ENCODE measurements around the gene TCF7.

The TCF7 gene

GRCh38 chr5:134079748-134080581 is 34.5 kb upstream of the TCF7 start:
- 89 to 91% methylated on average over 19 of the region's 19 CpGs for WGBS, 2 experiments
- Histone ChIP-seq H3K36me3 (ENCODE audit: control insufficient read depth, insufficient read depth, low read length) (no peaks in the 10 kb centered on the region), H3K9me3 (ENCODE audit: control insufficient read depth, low read length) (no peaks in the 10 kb centered on the region), H3K27me3 (ENCODE audit: control insufficient read depth, insufficient read depth, low read length, poor library complexity, severe bottlenecking) (no peaks in the 10 kb centered on the region), H3K4me3 (ENCODE audit: insufficient read depth, low read depth, low read length) (no peak overlapping the region), H3K4me1 (ENCODE audit: control insufficient read depth, insufficient read depth, low read length) (no peaks in the 10 kb centered on the region), H3K27ac (ENCODE audit: insufficient read depth, low read depth, low read length, poor library complexity, severe bottlenecking) (no peak overlapping the region)

GRCh38 chr5:134082264-134082992 is 32.1 kb upstream of the TCF7 start:
- H3K9me3 ChIP-seq (ENCODE audit: control insufficient read depth, low read length): no peaks in the 10 kb centered on the region
- H3K36me3 ChIP-seq (ENCODE audit: control insufficient read depth, insufficient read depth, low read length): no peaks in the 10 kb centered on the region
- WGBS, 2 experiments: 75 to 82% methylated on average over 1 to 2 of the region's 2 CpGs
- H3K4me3 ChIP-seq (ENCODE audit: insufficient read depth, low read depth, low read length): no peak overlapping the region
- no peak overlapping the region for H3K27ac ChIP-seq (ENCODE audit: insufficient read depth, low read depth, low read length, poor library complexity, severe bottlenecking)
- H3K4me1 ChIP-seq (ENCODE audit: control insufficient read depth, insufficient read depth, low read length): no peaks in the 10 kb centered on the region
- H3K27me3 ChIP-seq (ENCODE audit: control insufficient read depth, insufficient read depth, low read length, poor library complexity, severe bottlenecking): no peaks in the 10 kb centered on the region

GRCh38 chr5:134083517-134083916 is 31.0 kb upstream of the TCF7 start:
- no peak overlapping the region for H3K27ac ChIP-seq (ENCODE audit: insufficient read depth, low read depth, low read length, poor library complexity, severe bottlenecking)
- H3K4me1 ChIP-seq (ENCODE audit: control insufficient read depth, insufficient read depth, low read length): no peaks in the 10 kb centered on the region
- H3K27me3 ChIP-seq (ENCODE audit: control insufficient read depth, insufficient read depth, low read length, poor library complexity, severe bottlenecking): no peaks in the 10 kb centered on the region
- WGBS, 2 experiments: 72 to 74% methylated on average over 5 of the region's 5 CpGs
- no peaks in the 10 kb centered on the region for H3K9me3 ChIP-seq (ENCODE audit: control insufficient read depth, low read length)
- H3K4me3 ChIP-seq (ENCODE audit: insufficient read depth, low read depth, low read length): no peak overlapping the region
- no peaks in the 10 kb centered on the region for H3K36me3 ChIP-seq (ENCODE audit: control insufficient read depth, insufficient read depth, low read length)

DNA sequence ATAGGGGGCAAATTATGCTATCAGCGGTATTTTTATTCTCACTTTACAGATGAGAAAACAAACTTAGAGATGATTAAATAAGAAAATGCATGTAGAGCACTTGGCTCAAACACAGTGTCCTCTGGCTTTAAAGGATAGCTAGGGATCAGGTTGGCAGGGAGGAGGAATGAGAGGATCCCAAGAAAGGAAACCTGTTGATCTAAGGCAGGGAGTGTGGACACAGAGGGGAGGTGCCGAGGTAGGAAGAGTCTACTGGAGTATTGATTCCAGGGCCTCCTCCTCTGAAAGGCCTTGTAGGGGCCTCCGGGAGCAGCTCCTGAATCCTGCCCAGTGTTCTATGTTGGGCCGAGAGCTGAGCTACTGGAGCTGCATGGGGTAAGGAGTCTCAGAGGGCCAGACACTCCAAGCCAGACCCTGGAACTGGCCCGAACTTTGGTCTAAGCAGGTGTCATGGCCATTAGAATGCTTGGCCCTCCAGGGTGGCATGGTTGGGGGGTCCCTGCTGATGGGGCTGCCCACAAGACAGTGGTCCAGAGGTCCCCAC is 30.4 kb upstream of the TCF7 start:
- no peaks in the 10 kb centered on the region for H3K9me3 ChIP-seq (ENCODE audit: control insufficient read depth, low read length)
- H3K27me3 ChIP-seq (ENCODE audit: control insufficient read depth, insufficient read depth, low read length, poor library complexity, severe bottlenecking): no peaks in the 10 kb centered on the region
- WGBS, 2 experiments: 92 to 95% methylated on average over 5 of the region's 5 CpGs
- no peaks in the 10 kb centered on the region for H3K36me3 ChIP-seq (ENCODE audit: control insufficient read depth, insufficient read depth, low read length)
- H3K27ac ChIP-seq (ENCODE audit: insufficient read depth, low read depth, low read length, poor library complexity, severe bottlenecking): no peak overlapping the region
- peaks cover 4% of the 10 kb centered on the region for H3K4me1 ChIP-seq (ENCODE audit: control insufficient read depth, insufficient read depth, low read length)
- H3K4me3 ChIP-seq (ENCODE audit: insufficient read depth, low read depth, low read length): no peak overlapping the region

GRCh38 chr5:134084570-134084969 is 29.9 kb upstream of the TCF7 start:
- 45 to 47% methylated on average over 2 of the region's 2 CpGs for WGBS, 2 experiments
- Histone ChIP-seq H3K27me3 (ENCODE audit: control insufficient read depth, insufficient read depth, low read length, poor library complexity, severe bottlenecking) (no peaks in the 10 kb centered on the region), H3K36me3 (ENCODE audit: control insufficient read depth, insufficient read depth, low read length) (no peaks in the 10 kb centered on the region), H3K4me1 (ENCODE audit: control insufficient read depth, insufficient read depth, low read length) (peaks cover 8% of the 10 kb centered on the region), H3K9me3 (ENCODE audit: control insufficient read depth, low read length) (no peaks in the 10 kb centered on the region), H3K4me3 (ENCODE audit: insufficient read depth, low read depth, low read length) (no peak overlapping the region), H3K27ac (ENCODE audit: insufficient read depth, low read depth, low read length, poor library complexity, severe bottlenecking) (no peak overlapping the region)

DNA sequence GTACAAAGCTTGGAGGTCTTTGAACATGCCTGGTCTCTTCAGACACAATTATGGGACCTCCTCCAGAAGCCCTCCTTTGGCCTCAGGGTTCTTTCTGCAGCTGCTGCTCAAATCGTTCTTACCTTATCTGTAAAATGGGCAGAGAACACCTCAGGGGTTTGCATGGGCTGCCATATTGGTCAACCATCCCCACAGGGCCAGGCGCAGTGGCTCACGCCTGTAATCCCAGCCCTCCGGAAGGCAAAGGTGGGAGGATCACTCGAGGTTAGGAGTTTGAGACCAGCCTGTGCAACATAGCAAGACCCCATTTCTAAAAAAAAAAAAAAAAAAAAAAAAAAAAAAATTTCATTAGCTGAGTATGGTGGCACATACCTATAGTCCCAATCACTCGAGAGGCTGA is 29.1 kb upstream of the TCF7 start:
- Histone ChIP-seq H3K9me3 (ENCODE audit: control insufficient read depth, low read length) (no peaks in the 10 kb centered on the region), H3K4me1 (ENCODE audit: control insufficient read depth, insufficient read depth, low read length) (peaks cover 8% of the 10 kb centered on the region), H3K27me3 (ENCODE audit: control insufficient read depth, insufficient read depth, low read length, poor library complexity, severe bottlenecking) (no peaks in the 10 kb centered on the region), H3K36me3 (ENCODE audit: control insufficient read depth, insufficient read depth, low read length) (no peaks in the 10 kb centered on the region), H3K4me3 (ENCODE audit: insufficient read depth, low read depth, low read length) (no peak overlapping the region), H3K27ac (ENCODE audit: insufficient read depth, low read depth, low read length, poor library complexity, severe bottlenecking) (no peak overlapping the region)
- 94 to 95% methylated on average over 4 to 5 of the region's 6 CpGs for WGBS, 2 experiments

GRCh38 chr5:134086225-134086942 is 28.1 kb upstream of the TCF7 start:
- H3K27me3 ChIP-seq (ENCODE audit: control insufficient read depth, insufficient read depth, low read length, poor library complexity, severe bottlenecking): no peaks in the 10 kb centered on the region
- no peaks in the 10 kb centered on the region for H3K9me3 ChIP-seq (ENCODE audit: control insufficient read depth, low read length)
- H3K4me1 ChIP-seq (ENCODE audit: control insufficient read depth, insufficient read depth, low read length): peaks cover 8% of the 10 kb centered on the region
- H3K27ac ChIP-seq (ENCODE audit: insufficient read depth, low read depth, low read length, poor library complexity, severe bottlenecking): no peak overlapping the region
- H3K4me3 ChIP-seq (ENCODE audit: insufficient read depth, low read depth, low read length): no peak overlapping the region
- 89 to 90% methylated on average over 8 of the region's 8 CpGs for WGBS, 2 experiments
- H3K36me3 ChIP-seq (ENCODE audit: control insufficient read depth, insufficient read depth, low read length): no peaks in the 10 kb centered on the region

DNA sequence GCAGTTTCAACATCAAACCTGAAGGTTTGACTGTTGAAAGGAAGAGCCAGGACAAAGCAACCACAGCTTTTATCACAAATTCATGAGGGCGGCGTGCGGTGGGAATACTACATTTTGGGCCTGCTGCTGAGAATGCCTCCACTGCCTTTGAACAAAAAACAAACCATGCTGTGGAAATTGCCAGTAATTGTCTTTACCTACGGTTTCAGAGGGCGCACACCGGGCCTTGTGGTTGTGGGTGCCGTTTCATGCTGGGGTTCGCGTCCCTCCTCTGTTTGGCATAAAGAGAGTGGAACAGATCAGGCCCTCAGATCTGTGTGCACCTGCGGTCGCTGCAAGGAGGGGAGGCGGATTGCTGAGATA is 27.6 kb upstream of the TCF7 start:
- no peak overlapping the region for H3K27ac ChIP-seq (ENCODE audit: insufficient read depth, low read depth, low read length, poor library complexity, severe bottlenecking)
- H3K9me3 ChIP-seq (ENCODE audit: control insufficient read depth, low read length): no peaks in the 10 kb centered on the region
- H3K4me3 ChIP-seq (ENCODE audit: insufficient read depth, low read depth, low read length): no peak overlapping the region
- H3K36me3 ChIP-seq (ENCODE audit: control insufficient read depth, insufficient read depth, low read length): no peaks in the 10 kb centered on the region
- peaks cover 8% of the 10 kb centered on the region for H3K4me1 ChIP-seq (ENCODE audit: control insufficient read depth, insufficient read depth, low read length)
- H3K27me3 ChIP-seq (ENCODE audit: control insufficient read depth, insufficient read depth, low read length, poor library complexity, severe bottlenecking): no peaks in the 10 kb centered on the region
- 92 to 93% methylated on average over 12 of the region's 12 CpGs for WGBS, 2 experiments

DNA sequence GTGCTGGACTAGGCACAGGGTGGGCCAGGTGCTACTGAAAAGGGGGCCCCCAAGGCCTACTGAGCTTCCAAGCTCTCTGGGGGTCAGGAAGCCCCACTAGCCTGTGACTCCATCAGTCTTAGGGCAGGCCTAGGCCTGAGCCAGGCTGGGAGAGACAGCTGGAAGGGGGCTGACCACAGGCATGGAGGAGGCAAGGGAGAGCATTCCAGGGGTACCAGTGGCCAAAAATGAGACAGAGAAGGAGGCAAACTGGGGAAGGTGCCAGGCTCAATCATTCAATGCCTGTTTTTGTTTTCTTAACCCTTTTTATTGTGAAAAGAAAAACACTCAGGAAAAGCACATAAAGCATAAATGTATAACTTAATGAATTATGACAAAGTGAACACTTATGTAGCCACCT is 26.2 kb upstream of the TCF7 start:
- Histone ChIP-seq H3K4me3 (ENCODE audit: insufficient read depth, low read depth, low read length) (no peak overlapping the region), H3K27ac (ENCODE audit: insufficient read depth, low read depth, low read length, poor library complexity, severe bottlenecking) (no peak overlapping the region), H3K4me1 (ENCODE audit: control insufficient read depth, insufficient read depth, low read length) (peaks cover 8% of the 10 kb centered on the region), H3K9me3 (ENCODE audit: control insufficient read depth, low read length) (no peaks in the 10 kb centered on the region), H3K36me3 (ENCODE audit: control insufficient read depth, insufficient read depth, low read length) (no peaks in the 10 kb centered on the region), H3K27me3 (ENCODE audit: control insufficient read depth, insufficient read depth, low read length, poor library complexity, severe bottlenecking) (no peaks in the 10 kb centered on the region)

- no peaks in the 10 kb centered on the region for H3K27me3 ChIP-seq (ENCODE audit: control insufficient read depth, insufficient read depth, low read length, poor library complexity, severe bottlenecking)
- H3K9me3 ChIP-seq (ENCODE audit: control insufficient read depth, low read length): no peaks in the 10 kb centered on the region
- H3K36me3 ChIP-seq (ENCODE audit: control insufficient read depth, insufficient read depth, low read length): no peaks in the 10 kb centered on the region
- no peak overlapping the region for H3K4me3 ChIP-seq (ENCODE audit: insufficient read depth, low read depth, low read length)
- 71 to 73% methylated on average over 5 of the region's 5 CpGs for WGBS, 2 experiments
- peaks cover 8% of the 10 kb centered on the region for H3K4me1 ChIP-seq (ENCODE audit: control insufficient read depth, insufficient read depth, low read length)
- no peak overlapping the region for H3K27ac ChIP-seq (ENCODE audit: insufficient read depth, low read depth, low read length, poor library complexity, severe bottlenecking)
Observed at GRCh38 chr5:134088994-134089560, 25.4 kb upstream of the TCF7 start.
